UCSD-AML1 (cell line): Measurements from ENCODE around the gene SYNPR.
"Not testable (repeated sequence)": the region's sequence is repeated elsewhere in the genome, so short reads cannot be mapped to it uniquely, and the experiment has no call there.

Experiments
- DNase-seq: peaks from one replicate; lab custom pipeline; 2025; ENCODE audit not compliant: unreplicated experiment; lab: John Stamatoyannopoulos, UW

SYNPR gene

DNA sequence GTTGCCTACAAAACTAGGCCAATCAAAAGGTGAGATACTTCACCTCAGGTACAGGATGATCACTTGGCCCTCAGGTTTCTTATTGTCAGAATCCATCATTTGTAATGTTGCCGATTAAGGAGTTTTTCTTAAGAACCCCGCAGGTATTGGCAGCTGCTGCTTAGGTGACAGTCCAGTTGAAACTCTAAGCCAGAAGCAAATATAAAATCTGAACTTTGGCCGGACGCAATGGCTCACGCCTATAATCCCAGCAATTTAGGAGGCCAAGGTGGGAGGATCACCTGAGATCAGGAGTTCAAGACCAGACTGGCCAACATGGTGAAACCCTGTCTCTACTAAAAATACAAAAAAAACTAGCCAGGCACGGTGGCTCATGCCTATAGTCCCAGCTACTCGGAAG, 331.3 kb downstream of the SYNPR start:
- DNase-seq, result no peak

DNA sequence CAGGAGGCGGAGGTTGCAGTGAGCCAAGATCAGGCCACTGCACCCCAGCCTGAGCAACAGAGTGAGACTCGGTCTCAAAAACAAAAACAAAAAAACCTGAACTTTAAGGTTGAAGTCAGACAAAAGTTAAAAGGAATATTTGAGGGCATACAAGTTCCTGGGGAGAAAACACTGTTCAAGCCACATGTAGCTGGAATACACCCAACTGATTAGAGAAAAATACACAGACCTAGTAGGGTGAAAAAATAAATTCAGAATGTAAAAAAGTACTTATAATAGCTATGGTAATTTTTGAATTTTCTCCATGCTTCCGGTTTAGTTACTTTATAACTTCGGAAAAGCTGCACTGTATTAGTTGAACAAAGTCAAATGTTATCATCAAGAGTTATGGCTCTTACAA, 331.7 kb downstream of the SYNPR start:
- DNase-seq, result no peak

GRCh38 chr3:63611382-63611781, 333.3 kb downstream of the SYNPR start:
- no peak for DNase-seq

- DNase-seq, result no peak
These were observed 335.5 kb downstream of the SYNPR start for GRCh38 chr3:63613561-63613960.

- DNase-seq, result no peak
These were observed 339.3 kb downstream of the SYNPR start for GRCh38 chr3:63617391-63617790.

GRCh38 chr3:63624941-63625560, 346.9 kb downstream of the SYNPR start:
- DNase-seq, result no peak

GRCh38 chr3:63631670-63632069, 353.6 kb downstream of the SYNPR start:
- DNase-seq, result no peak

GRCh38 chr3:63635186-63635585, 357.1 kb downstream of the SYNPR start:
- no peak for DNase-seq

DNA sequence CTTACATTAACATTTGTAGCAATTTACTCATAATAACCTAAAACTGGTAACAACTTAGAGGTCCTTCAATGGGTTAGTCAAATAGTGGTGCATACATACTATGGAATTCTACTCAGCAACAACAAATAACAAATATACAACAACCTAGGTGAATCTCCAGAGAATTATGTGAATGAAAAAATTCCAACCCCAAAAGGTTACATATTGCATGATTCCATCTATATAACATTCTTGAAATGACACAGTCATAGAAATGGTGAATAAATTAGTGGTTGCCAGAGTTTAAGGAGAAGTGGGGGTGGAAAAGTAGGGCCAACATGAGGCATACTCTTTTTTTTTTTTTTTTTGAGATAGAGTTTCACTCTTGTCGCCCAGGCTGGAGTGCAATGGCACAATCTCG, 361.7 kb downstream of the SYNPR start:
- no peak for DNase-seq

DNA sequence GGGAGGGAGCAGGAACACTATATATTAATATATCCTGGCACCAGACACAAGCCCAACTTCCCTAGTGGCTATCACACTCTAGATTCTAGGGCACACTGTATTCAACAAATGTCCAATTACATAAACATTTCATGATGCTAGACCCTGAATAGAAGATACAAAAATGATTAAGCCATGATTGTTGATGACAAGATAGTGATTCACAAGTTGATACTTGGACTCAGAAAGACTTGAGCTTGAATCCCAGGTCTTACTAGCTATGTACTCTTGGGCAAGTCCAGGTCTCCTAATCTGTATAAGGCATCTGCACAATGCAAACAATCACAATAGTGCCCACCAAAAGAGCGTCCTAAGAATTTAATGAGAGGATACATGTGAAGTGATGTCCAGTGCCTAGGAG, 364.4 kb downstream of the SYNPR start:
- no peak for DNase-seq

DNA sequence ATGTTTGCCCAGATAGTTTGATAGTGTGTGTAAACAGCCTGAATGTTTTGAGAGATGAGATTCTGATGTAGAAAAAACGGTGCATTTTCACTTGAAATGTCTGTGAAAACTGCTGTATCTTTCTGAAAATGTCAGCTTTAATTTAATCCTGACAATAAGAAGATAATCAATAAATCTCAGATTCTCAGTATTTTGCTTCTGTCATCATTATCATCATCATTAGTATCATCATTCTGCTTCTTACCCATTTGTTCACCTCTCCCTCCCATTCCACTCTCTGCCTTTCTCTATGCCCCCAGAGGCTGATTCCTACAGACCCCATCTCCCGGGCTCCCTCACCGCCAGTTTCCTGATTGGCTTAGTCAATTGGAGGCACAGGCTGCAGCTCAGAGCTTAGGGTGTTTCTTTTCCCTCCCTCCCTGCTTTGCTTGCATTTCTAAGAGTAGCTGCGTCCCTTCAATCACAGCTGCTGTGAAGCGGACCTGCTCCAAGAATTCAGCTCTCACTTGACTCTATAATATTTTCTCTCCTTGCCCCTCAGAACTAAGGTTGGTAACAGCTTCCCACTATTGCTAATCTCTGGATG, 366.2 kb downstream of the SYNPR start:
- DNase-seq, result no peak

DNA sequence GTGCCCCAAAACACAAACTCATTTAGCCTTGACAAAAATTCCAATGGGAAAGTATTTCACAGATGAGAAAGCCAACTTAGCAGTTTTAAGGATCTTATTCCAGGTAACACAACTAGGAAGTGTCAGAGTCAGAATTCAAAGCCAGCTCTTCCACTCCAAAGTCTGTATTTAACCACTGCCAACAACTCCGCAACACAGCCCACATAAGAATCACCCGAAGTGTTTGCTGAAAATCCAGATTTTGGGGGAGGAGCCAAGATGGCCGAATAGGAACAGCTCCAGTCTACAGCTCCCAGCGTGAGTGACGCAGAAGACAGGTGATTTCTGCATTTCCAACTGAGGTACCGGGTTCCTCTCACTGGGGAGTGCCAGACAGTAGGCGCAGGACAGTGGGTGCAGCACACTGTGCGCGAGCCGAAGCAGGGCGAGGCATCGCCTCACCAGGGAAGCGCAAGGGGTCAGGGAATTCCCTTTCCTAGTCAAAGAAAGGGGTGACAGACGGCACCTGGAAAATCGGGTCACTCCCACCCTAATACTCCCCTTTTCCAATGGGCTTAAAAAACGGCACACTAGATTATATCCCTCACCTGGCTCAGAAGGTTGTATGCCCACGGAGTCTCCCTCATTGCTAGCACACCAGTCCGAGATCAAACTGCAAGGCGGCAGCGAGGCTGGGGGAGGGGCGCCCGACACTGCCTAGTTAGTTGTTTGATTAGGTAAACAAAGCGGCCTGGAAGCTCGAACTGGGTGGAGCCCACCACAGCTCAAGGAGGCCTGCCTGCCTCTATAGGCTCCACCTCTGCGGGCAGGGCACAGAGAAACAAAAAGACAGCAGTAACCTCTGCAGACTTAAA, 367.0 kb downstream of the SYNPR start:
- not testable (repeated sequence) for DNase-seq

DNA sequence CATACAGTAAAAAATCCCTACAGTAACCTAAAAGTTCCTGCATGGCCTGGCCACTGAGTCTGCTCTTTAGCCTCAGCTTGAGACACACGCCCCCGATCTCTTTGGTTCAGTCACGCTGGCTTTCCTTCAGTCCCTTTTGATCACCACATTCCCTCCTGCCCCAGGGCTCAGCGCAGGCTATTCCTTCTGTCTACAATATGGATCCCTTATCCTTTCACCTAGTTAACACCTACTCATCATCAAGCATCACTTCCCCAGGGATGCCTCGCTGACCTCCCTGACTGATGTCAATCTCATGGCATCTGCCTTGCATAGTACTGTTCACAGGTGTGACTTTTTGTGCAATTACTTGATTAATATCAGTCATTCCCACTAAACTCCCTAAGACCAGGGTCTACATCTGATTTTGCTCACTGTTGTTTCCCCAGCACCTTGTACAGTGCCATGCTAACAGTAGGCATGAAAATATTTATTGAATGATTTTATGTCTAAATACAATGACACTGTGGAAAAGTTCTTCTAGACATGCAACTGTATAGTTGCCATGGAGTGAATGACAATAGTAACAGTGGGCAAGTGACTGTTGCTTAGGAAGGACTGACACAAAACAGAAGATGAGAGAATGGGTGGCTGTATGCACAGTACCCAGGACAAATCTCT, 374.1 kb downstream of the SYNPR start, which contains the start of gene SNTN:
Gene SNTN, plus strand, starts transcription at position 610 of the 660 bp plus-strand sequence. Its CDS starts 13 bp downstream, at position 623.
- DNase-seq, result no peak

DNA sequence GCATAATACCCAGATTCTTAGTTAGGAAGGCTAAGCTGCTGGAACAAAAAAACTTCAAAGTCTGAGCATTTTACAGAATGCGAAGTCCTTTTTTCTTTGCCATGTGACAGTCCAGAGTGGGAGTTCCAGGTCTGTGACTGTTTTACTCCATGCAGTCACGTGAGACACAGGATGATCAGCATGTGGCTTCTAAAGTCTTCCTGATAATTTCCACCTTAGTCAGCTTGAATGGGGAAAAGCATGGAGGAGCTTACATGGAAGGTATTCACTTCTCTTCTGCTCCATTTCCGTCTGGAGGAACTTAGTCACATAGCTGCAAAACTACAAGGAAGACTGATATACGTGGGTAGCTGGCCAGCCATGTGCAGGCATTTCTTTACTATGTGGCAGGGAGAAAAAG, 376.1 kb downstream of the SYNPR start:
- DNase-seq, result no peak

DNA sequence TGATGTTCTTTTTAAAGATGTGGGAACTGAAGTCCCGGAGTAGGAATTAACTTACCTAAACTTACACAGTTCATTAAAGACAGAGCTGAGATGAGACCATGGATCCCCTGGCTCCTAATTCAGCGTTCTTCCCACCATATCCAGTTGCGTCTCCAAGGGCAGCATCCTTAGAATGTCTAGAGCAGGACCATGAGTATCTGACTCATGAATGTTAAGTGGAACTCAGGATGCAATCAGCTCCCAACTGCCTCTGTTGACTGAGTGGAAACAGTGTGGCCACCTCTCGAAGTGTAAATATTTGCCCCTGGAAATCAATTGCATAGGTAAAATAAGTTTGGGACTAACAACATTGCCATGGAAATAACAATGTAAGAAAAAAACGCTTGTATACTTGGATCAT, 376.8 kb downstream of the SYNPR start:
- no peak for DNase-seq

- DNase-seq, result no peak
These were observed 377.4 kb downstream of the SYNPR start for GRCh38 chr3:63655519-63655918.

GRCh38 chr3:63656786-63657185, 378.7 kb downstream of the SYNPR start:
- DNase-seq, result no peak

- no peak for DNase-seq
These were observed 383.1 kb downstream of the SYNPR start for GRCh38 chr3:63661242-63661641.

DNA sequence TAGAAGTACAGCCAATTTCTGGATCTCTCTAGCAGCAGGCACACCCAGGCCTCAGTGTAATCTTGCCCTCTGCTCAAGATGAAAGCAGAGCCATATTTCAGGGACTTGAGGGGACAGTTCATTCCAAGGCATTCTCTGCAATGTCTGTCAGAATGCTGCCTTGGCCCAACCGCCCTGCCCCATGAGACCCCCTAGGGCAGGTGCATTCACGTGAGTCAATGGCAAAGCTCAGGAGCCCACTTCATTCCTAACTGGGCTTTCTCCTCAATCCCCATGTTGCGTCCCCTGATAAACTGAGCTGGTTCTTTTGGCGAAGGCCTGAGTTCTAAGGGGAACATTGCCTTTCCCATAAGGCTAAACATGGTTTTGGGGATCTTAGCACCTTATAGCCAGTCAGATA, 383.9 kb downstream of the SYNPR start:
- no peak for DNase-seq

DNA sequence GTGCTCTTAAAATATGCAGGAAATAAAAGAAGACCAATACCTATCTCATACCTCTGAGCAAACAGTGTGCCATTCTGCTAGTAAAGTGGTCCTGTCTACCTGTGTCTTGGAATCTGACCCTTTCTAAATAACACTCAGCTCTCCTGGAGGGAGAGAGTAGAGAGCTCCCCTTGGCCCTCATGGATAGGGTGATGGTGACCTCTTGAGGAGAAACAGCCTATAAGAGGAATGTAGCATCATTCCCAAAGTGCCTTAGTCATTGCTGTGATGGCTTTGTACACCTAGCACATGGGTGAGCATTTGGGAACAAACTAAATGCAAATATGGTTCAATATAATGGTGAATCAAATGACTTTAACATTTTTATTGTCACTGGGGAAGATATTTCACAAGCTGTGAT, 384.4 kb downstream of the SYNPR start:
- DNase-seq, result no peak
